SU-DHL-6 (cell line): ENCODE results near the gene HOXC12.

Experiments used
- EZH2phosphoT487 ChIP-seq: fragments of 200-600 bp; sonication (generic), shearing (Covaris generic); conservative IDR thresholded peaks from 2 replicates; pipeline ENCODE4 v1.6.1; 2018; ENCODE audit warnings: mild to moderate bottlenecking, antibody characterized with exemption, low read length, moderate library complexity, mixed read lengths
- TF ChIP-seq, protein P1 (sequence below): fragments of 200-600 bp; sonication (generic); IDR thresholded peaks from one replicate; pipeline ENCODE4 v1.5.1; 2017; ENCODE audit warnings: antibody characterized with exemption, mild to moderate bottlenecking, low read length, moderate library complexity; ENCODE audit not compliant: insufficient read depth, poor library complexity, severe bottlenecking

DNA sequence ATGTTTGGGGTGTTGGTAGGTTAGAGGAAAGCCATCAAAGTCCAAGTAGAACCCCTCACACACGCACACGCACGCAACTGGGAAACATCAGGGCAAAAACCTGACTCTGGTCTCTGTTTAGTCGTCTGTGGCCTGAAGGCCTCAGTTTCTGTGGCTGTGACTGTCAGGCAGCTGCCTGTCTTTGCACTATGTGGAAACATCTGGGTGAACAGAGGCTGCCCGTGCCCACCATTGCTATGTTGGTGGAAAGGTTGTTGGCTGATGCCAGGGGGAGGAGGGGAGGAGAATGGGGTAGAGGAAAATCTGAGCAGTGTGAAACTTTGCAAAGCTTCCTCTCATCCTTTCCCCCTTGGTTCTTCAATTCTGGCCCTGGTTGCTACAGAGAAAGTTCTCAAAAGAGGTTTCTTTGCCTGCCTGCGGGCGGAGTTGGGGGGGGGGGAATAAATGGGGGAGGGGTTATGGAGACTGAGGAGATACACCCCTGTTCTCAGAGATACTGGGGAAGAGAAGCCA lies 37.7 kb downstream of the HOXC12 start:
- TF ChIP-seq, protein P1, sequence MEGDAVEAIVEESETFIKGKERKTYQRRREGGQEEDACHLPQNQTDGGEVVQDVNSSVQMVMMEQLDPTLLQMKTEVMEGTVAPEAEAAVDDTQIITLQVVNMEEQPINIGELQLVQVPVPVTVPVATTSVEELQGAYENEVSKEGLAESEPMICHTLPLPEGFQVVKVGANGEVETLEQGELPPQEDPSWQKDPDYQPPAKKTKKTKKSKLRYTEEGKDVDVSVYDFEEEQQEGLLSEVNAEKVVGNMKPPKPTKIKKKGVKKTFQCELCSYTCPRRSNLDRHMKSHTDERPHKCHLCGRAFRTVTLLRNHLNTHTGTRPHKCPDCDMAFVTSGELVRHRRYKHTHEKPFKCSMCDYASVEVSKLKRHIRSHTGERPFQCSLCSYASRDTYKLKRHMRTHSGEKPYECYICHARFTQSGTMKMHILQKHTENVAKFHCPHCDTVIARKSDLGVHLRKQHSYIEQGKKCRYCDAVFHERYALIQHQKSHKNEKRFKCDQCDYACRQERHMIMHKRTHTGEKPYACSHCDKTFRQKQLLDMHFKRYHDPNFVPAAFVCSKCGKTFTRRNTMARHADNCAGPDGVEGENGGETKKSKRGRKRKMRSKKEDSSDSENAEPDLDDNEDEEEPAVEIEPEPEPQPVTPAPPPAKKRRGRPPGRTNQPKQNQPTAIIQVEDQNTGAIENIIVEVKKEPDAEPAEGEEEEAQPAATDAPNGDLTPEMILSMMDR: no peak
- TF ChIP-seq EZH2phosphoT487: no peak
